GM20000 (cell line): ENCODE measurements around the gene FIZ1.
A peak's percentile ranks its signal among the peaks of the same experiment; 100 is the strongest.

ENCODE experiments used
- DNase-seq: peaks from one replicate; pipeline ENCODE4 v3.0.0; 2012; ENCODE audit warnings: low spot score
- CTCF ChIP-seq: IDR thresholded peaks from 2 replicates; pipeline ENCODE4 v1.5.1; 2012; ENCODE audit warnings: mild to moderate bottlenecking, control low read depth; ENCODE audit errors: extremely low read depth, missing control alignments

Gene FIZ1

GRCh38 chr19:55602104-55603001 lies 3.0 kb upstream of the FIZ1 start:
- no peak for TF ChIP-seq CTCF
- no peak for DNase-seq

GRCh38 chr19:55601084-55601483 lies 1.8 kb upstream of the FIZ1 start:
- DNase-seq, result no peak
- no peak for TF ChIP-seq CTCF

- TF ChIP-seq CTCF, result no peak
- DNase-seq, result no peak
Measured at GRCh38 chr19:55600662-55601028, 1.3 kb upstream of the FIZ1 start.

- no peak for TF ChIP-seq CTCF
- DNase-seq, result peak; percentile 94
Measured at GRCh38 chr19:55599842-55600661, 735 bp upstream of the FIZ1 start, which contains the start of gene ZNF524. TSS of gene ZNF524 (plus strand) at chr19:55600288. CDS start at chr19:55602113, 1,825 bp downstream.

GRCh38 chr19:55598719-55599467 lies 424 bp downstream of the FIZ1 start:
- TF ChIP-seq CTCF, result no peak
- peak; percentile 91 for DNase-seq

- TF ChIP-seq CTCF, result no peak
Measured at GRCh38 chr19:55598034-55598433, 1.3 kb downstream of the FIZ1 start.

More at GRCh38 chr19:55598034-55598433, 1.3 kb downstream of the FIZ1 start:
- no peak for DNase-seq
